Measurements from ENCODE around the gene BAIAP3.

BAIAP3 gene

DNA sequence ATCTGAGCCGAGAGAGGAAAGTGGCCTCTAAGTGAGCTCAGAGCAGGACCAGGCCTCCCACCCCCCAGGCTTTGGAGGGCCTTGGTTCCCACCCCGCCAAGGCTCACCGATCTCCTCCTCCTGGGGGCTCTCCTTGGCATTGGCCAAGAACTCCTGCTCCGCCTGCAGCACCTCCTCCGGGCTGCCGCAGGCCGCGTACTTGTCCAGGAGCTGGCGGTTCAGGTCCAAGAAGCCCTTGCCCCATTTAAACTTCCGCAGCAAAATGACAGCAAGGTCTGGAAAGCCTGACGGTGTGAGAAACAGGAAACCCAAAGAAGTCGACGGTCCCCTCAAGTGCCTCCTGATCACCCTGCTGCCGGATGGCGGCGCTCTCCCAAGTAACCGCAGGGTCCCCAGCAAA is 16.5 kb downstream of the BAIAP3 start:
- no peak overlapping the region for H3K27ac ChIP-seq
- TF ChIP-seq, protein P1, sequence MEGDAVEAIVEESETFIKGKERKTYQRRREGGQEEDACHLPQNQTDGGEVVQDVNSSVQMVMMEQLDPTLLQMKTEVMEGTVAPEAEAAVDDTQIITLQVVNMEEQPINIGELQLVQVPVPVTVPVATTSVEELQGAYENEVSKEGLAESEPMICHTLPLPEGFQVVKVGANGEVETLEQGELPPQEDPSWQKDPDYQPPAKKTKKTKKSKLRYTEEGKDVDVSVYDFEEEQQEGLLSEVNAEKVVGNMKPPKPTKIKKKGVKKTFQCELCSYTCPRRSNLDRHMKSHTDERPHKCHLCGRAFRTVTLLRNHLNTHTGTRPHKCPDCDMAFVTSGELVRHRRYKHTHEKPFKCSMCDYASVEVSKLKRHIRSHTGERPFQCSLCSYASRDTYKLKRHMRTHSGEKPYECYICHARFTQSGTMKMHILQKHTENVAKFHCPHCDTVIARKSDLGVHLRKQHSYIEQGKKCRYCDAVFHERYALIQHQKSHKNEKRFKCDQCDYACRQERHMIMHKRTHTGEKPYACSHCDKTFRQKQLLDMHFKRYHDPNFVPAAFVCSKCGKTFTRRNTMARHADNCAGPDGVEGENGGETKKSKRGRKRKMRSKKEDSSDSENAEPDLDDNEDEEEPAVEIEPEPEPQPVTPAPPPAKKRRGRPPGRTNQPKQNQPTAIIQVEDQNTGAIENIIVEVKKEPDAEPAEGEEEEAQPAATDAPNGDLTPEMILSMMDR (conservative IDR thresholded peaks at IDR 0.05), result no peak

DNA sequence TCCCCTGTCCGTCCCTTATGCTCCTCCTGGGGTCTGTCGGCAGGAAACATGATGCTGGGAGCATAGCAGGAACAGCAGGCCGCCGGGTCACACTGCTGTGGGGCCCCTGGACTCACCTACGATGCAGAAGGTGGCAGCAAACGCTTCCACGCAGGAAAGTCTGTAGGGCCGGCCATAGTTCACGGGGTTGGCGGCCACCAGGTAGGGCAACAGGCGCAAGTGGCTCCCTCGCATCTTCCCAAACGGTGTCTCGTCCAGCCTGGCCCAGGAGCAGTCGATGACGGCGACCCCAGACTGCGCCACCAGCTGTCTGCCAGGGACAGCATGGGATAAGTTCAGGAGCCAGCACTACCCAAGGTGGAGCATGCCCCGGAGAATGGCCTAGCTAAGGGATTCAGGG is 17.2 kb downstream of the BAIAP3 start:
- H3K27ac ChIP-seq, result no peak overlapping the region; the same call in 1 of the 2 replicates
- TF ChIP-seq, protein P1 (conservative IDR thresholded peaks at IDR 0.05), result no peak

DNA sequence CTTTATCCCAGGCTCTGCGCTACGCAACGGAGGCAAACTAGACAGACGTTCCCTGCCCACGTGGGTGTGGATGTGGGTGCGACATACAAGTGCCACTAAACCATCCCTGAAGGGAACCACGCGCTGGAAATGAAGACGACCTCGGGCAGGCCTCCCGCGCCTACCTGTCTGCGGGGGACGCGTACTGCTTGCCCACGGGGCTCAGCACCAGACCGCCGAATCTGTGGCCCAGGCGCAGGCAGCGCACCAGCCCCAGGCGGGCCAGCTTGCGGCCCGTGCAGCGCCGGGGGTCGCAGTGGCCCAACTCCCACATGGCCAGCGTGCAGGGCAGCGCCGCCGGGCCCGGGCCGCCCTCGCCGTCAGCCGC is 17.8 kb downstream of the BAIAP3 start:
- H3K27ac ChIP-seq, result peak overlapping the region; percentile 61; the same call in 1 of the 2 replicates
- TF ChIP-seq, protein P1 (conservative IDR thresholded peaks at IDR 0.05), result no peak

DNA sequence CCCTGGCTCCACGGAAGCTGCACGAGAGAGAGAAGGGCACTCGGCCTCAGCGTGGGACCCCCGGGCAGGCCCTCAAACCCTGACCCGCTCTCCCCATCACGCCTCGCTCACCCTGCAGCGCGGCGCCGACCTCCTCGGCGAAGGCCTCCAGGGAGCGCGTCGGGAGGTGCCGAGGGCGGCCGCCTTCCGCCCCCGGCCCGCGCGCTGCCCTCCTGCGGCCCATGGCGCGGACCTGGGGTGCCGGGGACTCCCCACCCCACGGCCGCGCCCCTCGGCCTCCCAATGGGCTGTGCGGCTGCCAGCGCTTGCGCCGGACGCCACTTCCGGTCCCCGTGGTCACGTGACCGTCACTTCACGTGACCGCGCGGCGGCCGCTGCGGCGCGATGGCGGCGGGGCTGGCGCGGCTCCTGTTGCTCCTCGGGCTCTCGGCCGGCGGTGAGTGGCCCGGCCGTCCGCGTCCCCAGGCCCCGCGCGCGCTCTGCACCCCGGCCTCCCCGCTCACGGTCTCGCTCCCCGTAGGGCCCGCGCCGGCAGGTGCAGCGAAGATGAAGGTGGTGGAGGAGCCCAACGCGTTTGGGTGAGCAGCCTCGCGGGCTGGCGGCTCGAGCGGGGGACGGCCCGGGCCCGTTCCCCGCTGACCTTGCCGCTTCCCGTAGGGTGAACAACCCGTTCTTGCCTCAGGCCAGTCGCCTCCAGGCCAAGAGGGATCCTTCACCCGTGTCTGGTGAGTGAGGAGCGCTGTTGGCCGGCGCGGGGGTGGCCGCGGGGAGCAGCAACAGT is 18.3 kb downstream of the BAIAP3 start, which contains the start of the genes GNPTG and TSR3:
Gene GNPTG, plus strand, starts transcription at position 350 of the 781 bp plus-strand sequence. Its CDS starts 35 bp downstream, at position 385.
Gene TSR3, minus strand, starts transcription at position 297 of the 781 bp plus-strand sequence. Its CDS starts 74 bp downstream, at position 223.
- H3K27ac ChIP-seq, result peak within 1 kb of the TSS; percentile 61; the same call in 1 of the 2 replicates
- TF ChIP-seq, protein P1 (conservative IDR thresholded peaks at IDR 0.05), result no peak

DNA sequence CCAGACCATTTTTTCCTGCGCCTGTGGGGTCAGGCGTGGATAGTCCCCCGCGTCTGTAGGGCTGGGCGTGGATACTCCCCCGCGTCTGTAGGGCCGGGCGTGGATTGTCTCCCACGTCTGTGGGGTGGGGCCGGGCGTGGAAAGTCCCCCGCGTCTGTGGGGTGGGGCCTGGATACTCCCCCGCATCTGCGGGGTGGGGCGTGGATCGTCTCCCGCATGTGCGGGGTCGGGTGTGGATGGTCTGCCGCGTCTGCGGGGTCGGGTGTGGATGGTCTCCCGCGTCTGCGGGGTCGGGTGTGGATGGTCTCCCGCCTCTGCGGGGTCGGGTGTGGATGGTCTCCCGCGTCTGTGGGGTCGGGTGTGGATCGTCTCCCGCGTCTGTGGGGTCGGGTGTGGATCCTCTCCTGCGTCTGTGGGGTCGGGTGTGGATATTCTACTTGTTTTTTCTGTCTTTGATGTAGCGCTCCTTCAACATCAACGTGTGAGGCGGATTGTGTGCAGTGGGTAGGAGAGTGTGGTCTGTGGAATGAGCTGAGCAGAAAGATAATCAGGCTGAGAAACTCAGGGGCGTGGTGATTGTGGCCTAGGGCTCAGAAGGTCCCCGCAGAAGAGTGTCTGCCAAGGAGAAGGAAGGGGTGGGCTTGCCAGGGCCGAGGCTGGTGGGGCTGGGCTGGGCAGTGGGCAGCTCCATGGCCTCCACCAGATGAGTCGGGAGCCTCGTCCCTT is 21.5 kb downstream of the BAIAP3 start:
- no peak overlapping the region for H3K27ac ChIP-seq
- TF ChIP-seq, protein P1 (conservative IDR thresholded peaks at IDR 0.05), result no peak

DNA sequence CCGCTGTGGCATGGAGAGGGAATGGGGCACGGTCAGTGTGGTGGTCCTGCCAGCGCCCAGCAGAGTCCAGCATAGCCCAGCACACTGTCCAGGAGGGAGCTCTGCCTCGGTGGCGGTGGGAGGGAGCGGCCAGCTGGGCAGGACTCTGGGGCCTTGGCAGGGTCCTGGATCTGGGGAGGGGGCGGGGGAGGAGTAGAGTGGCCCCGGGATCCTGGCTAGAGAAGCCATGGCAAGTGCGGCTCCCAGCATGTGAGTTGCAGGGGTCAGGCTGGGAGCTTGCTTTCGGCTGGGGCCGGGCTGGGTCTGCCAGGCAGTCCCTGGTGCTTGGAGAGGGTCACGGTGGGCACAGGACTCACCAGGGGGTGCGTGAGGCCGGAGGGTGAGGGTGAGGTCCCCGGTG is 22.1 kb downstream of the BAIAP3 start:
- TF ChIP-seq, protein P1 (conservative IDR thresholded peaks at IDR 0.05), result no peak
- H3K27ac ChIP-seq, result no peak overlapping the region

All from VCaP (cell line).